ENCODE results near the gene DAZL. TPM values are rescaled to one million over a fixed set of nuclear protein-coding genes. Genes with fewer than 3 reads are reported as not detected.
"Not testable (repeated sequence)": the region's sequence is repeated elsewhere in the genome, so short reads cannot be mapped to it uniquely, and the experiment has no call there.

Gene DAZL
- total RNA-seq, 4 donors from 2014 or later: not detected

DNA sequence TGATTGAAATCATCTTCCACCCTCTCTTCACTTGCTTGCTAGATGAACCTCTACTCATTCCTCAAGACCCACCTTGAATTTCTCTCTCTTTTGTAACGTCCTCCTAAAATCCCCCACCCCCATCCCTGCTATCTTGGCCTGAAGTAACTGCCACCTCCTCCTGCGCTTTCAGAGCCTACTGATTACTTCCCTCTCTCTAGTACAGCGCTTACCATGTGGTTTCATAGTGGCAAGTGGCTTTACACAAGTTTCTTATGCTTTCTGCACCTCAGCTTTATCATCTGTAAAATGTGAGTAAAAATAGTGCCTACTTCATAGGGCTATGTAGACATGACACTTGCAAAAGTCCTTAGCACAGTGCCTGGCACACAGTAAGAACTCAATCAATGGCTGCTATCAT is 28.7 kb upstream of the DAZL start:
- Histone ChIP-seq H3K27ac (no peak overlapping the region), H3K9me3 (no peaks in the 10 kb centered on the region), H3K36me3 (no peaks in the 10 kb centered on the region), H3K27me3 (no peaks in the 10 kb centered on the region), H3K4me3 (no peak overlapping the region), H3K4me1 (no peaks in the 10 kb centered on the region)
- TF ChIP-seq, protein P1, sequence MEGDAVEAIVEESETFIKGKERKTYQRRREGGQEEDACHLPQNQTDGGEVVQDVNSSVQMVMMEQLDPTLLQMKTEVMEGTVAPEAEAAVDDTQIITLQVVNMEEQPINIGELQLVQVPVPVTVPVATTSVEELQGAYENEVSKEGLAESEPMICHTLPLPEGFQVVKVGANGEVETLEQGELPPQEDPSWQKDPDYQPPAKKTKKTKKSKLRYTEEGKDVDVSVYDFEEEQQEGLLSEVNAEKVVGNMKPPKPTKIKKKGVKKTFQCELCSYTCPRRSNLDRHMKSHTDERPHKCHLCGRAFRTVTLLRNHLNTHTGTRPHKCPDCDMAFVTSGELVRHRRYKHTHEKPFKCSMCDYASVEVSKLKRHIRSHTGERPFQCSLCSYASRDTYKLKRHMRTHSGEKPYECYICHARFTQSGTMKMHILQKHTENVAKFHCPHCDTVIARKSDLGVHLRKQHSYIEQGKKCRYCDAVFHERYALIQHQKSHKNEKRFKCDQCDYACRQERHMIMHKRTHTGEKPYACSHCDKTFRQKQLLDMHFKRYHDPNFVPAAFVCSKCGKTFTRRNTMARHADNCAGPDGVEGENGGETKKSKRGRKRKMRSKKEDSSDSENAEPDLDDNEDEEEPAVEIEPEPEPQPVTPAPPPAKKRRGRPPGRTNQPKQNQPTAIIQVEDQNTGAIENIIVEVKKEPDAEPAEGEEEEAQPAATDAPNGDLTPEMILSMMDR (IDR thresholded peaks at IDR 0.05): no peak
- TF ChIP-seq POLR2A (IDR thresholded peaks at IDR 0.05): no peak
- 48 to 57% methylated on average over 3 of the region's 3 CpGs for WGBS, 2 donors
- intact Hi-C loops (cut with DNase I): no loop called here
- DNase-seq: no peak

DNA sequence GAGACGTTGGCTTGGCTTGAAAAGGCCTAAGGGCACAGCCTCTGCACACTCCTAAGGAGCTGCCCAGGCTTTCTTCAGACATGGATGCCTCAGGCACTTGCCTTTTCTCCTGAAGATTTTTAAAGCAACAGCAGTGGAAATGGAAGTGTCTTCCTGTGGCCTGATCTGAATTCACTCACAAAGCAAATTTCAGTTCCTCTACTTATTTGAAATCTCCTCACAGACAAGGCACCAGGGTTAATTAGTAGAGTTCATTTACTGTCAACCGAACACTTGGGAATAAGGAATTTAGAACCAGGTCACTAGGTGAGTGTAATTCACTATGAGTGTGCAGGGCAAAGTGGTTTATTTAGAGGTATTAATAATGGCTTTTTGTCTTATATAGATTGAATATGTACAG is 27.2 kb upstream of the DAZL start:
- H3K27ac ChIP-seq: no peak overlapping the region
- TF ChIP-seq POLR2A (IDR thresholded peaks at IDR 0.05): no peak
- TF ChIP-seq, protein P1 (IDR thresholded peaks at IDR 0.05): no peak
- DNase-seq: no peak
- no peaks in the 10 kb centered on the region for H3K4me1 ChIP-seq
- no peaks in the 10 kb centered on the region for H3K9me3 ChIP-seq
- H3K27me3 ChIP-seq: no peaks in the 10 kb centered on the region
- H3K36me3 ChIP-seq: no peaks in the 10 kb centered on the region
- intact Hi-C loops (cut with DNase I): no loop called here
- 54 to 58% methylated on average over 2 of the region's 2 CpGs for WGBS, 2 donors
- no peak overlapping the region for H3K4me3 ChIP-seq

DNA sequence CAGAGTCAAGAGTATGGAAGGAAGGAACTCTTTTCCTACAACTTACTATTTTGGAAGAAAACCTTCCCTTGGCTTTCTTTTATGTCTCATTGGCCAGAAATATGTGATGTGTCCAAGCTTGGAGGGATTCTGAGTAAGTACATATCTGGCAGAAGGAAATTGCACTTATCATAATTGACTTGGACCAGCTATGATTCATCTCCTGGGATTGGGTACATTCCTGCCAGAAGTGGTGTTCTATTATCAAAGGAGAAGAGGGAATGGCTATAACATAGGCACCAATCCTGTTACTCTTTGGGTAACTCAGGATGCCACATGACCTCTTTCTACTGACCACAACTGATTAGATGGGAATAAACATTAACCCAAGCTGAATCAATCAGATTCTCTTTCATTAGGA is 13.5 kb upstream of the DAZL start:
- Histone ChIP-seq H3K27me3 (no peaks in the 10 kb centered on the region), H3K9me3 (no peaks in the 10 kb centered on the region), H3K4me1 (no peaks in the 10 kb centered on the region), H3K4me3 (no peak overlapping the region), H3K27ac (no peak overlapping the region), H3K36me3 (no peaks in the 10 kb centered on the region)
- intact Hi-C loops (cut with DNase I): no loop called here
- no peak for TF ChIP-seq POLR2A (IDR thresholded peaks at IDR 0.05)
- TF ChIP-seq, protein P1 (IDR thresholded peaks at IDR 0.05): no peak
- no peak for DNase-seq

DNA sequence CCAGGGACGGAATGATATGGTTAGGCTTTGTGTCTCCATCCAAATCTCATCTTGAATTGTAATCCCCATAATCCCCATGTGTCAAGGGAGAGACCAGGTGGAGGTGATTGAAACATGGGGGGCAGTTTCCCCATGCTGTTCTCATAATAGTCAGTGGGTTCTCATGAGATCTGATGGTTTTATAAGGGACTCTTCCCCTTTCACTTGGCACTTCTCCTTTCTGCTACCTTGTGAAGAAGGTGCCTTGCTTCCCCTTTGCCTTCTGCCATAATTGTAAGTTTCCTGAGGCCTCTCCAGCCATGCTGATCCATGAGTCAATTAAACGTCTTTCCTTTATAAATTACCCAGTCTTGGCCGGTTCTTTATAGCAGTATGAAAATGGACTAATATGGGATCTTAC is 11.9 kb upstream of the DAZL start:
- H3K4me3 ChIP-seq; H3K27me3 ChIP-seq; H3K27ac ChIP-seq; intact Hi-C loops (cut with DNase I); H3K9me3 ChIP-seq; H3K36me3 ChIP-seq; H3K4me1 ChIP-seq; DNase-seq: not testable (repeated sequence)
- 83 to 84% methylated on average over 3 of the region's 3 CpGs for WGBS, 2 donors

DNA sequence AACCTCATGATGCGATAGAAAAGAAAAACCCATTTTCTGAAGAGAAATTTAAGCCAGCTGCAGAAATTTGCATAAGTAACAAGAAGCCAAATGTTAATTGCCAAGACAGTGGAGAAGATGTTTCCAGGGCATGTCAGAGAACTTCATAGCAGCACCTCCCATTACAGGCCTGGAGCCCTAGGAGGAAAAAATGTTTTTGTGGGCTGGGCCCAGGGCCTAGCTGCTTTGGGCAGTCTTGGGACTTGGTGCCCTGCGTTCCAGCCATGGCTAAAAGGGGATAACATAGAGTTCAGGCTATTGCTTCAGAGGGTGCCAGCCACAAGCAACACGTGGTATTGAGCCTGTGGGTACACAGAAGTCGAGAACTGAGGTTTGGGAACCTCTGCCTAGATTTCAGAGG is 10.9 kb upstream of the DAZL start:
- intact Hi-C loops (cut with DNase I): no loop called here
- H3K4me1 ChIP-seq: no peaks in the 10 kb centered on the region
- H3K27me3 ChIP-seq: no peaks in the 10 kb centered on the region
- H3K27ac ChIP-seq: no peak overlapping the region
- H3K9me3 ChIP-seq: no peaks in the 10 kb centered on the region
- H3K4me3 ChIP-seq: no peak overlapping the region
- WGBS, 2 donors: 80 to 89% methylated on average over 2 to 3 of the region's 4 CpGs
- H3K36me3 ChIP-seq: no peaks in the 10 kb centered on the region
- TF ChIP-seq, protein P1 (IDR thresholded peaks at IDR 0.05): no peak
- no peak for TF ChIP-seq POLR2A (IDR thresholded peaks at IDR 0.05)
- DNase-seq: no peak
